GM12865 (cell line): ENCODE data around the gene LRRC61.

Experiments
- DNase-seq: peaks from one replicate; pipeline ENCODE4 v3.0.0; 2010; ENCODE audit warnings: low read depth
- H3K4me3 ChIP-seq: 2 replicates; pipeline ENCODE4 v1.5.1; 2011; ENCODE audit warnings: mild to moderate bottlenecking, low read depth, low read length, control low read depth
- CTCF ChIP-seq: IDR thresholded peaks from 2 replicates; pipeline ENCODE4 v1.5.1; 2011; ENCODE audit warnings: low read length, control low read depth, low read depth, inconsistent platforms; ENCODE audit not compliant: insufficient read depth; ENCODE audit errors: missing control alignments

Gene LRRC61

DNA sequence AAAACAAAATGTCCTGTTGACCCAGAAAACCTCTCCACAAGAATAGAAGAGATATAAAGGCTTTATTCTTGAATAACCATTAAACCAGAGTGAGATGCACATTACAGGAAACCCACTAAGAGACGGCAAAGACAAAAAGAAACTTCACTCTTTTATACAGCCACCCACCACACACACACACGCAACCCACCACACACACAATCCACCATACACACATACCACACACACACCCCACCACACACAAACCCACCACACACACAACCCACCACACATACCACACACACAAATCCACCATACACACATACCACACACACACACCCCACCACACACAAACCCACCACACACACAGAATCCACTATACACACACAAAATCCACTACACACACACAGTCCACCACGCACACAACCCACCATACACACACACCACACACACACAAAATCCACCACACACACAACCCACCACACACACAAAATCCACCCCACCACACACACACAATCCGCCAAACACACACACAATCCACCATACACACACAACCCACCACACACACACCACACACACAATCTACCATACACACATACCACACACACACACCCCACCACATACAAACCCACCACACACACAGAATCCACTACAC is 36.0 kb downstream of the LRRC61 start:
- no peak for DNase-seq
- TF ChIP-seq CTCF, result no peak
- H3K4me3 ChIP-seq, result no peak overlapping the region

- no peak for DNase-seq
- no peak for TF ChIP-seq CTCF
These were observed 36.6 kb downstream of the LRRC61 start for GRCh38 chr7:150359622-150360362.

GRCh38 chr7:150360363-150361058 is 37.4 kb downstream of the LRRC61 start:
- TF ChIP-seq CTCF, result no peak
- H3K4me3 ChIP-seq, result no peak overlapping the region
- DNase-seq, result no peak

More at GRCh38 chr7:150359622-150360362, 36.6 kb downstream of the LRRC61 start:
- H3K4me3 ChIP-seq, result no peak overlapping the region

GRCh38 chr7:150361402-150361801 is 38.2 kb downstream of the LRRC61 start:
- TF ChIP-seq CTCF, result no peak
- H3K4me3 ChIP-seq, result no peak overlapping the region
- DNase-seq, result no peak

DNA sequence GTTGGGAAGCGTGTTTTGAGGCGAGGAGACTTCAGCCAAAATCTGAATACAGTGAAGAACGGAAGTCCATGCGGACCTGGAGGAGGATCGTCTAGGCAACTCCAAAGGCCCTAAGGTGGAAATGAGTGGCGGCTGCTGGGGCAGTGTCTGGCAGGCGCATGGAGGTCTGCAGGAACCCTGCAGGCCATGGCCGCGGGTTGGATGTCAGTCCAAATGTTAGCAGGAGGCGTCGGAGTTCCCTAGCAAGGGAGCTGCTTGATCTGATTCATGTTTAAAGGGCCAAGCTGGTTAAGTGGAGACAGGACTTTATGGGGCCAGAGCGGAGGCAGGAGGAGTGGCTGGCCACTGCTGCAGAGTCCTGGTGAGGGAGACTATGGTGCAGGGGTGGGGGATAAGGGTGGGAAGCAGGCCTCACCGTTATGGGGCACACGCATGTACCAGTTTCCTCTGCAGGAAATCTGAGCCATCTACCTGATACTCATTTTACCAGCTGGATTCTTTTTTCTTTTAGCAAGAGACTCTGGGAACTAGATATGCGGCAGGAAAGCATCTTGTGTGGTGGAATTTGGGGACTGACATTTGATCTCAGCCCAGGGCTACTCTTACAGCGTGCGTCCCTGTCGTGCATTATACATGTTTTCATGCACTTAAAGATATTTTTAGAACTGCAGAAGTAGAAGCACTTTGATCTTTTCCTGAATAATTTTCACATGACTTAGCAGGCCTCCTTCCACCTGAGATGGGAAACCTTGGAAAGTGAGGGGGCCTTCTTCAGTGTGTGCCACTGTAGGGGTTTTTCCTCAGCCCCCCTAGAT is 38.9 kb downstream of the LRRC61 start:
- TF ChIP-seq CTCF, result no peak
- DNase-seq, result no peak
- H3K4me3 ChIP-seq, result no peak overlapping the region

- TF ChIP-seq CTCF, result no peak
- DNase-seq, result no peak
- no peak overlapping the region for H3K4me3 ChIP-seq
These were observed 40.2 kb downstream of the LRRC61 start for GRCh38 chr7:150363370-150363769.
